GM12872 (cell line): Measurements from ENCODE around the gene MMP28.
A peak's percentile ranks its signal among the peaks of the same experiment; 100 is the strongest.

ENCODE experiments used
- CTCF ChIP-seq: IDR thresholded peaks from 3 replicates; pipeline ENCODE4 v1.5.1; 2011; ENCODE audit warnings: low read depth, mild to moderate bottlenecking, low read length, moderate library complexity; ENCODE audit not compliant: insufficient read depth

MMP28 gene

GRCh38 chr17:35752945-35753764, 42.3 kb downstream of the MMP28 start, which contains the start of gene GAS2L2:
Gene GAS2L2, minus strand, starts transcription at chr17:35753239. Its CDS starts 389 bp downstream, at chr17:35752850.
- no peak for TF ChIP-seq CTCF

DNA sequence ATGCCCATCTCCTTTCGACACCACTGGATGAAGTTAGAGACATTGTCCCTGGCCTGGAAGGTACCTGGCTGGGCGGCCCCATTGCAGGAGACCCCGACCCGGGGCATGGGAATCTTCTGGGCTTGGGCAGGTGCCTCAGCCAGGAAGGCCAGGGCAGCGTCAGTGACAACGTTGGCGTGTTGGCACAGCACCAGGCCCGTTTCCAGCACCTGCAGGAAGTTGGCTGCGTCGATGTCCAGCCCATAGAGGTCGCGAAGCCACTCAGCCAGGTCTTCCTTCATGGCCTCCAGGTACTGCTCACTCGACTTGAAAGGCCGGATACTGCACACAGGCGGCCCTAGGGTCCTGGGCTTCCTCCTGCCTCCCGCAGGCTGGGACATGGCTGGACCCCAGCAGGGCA, 43.0 kb downstream of the MMP28 start:
- no peak for TF ChIP-seq CTCF

GRCh38 chr17:35750526-35751395, 44.7 kb downstream of the MMP28 start:
- no peak for TF ChIP-seq CTCF

DNA sequence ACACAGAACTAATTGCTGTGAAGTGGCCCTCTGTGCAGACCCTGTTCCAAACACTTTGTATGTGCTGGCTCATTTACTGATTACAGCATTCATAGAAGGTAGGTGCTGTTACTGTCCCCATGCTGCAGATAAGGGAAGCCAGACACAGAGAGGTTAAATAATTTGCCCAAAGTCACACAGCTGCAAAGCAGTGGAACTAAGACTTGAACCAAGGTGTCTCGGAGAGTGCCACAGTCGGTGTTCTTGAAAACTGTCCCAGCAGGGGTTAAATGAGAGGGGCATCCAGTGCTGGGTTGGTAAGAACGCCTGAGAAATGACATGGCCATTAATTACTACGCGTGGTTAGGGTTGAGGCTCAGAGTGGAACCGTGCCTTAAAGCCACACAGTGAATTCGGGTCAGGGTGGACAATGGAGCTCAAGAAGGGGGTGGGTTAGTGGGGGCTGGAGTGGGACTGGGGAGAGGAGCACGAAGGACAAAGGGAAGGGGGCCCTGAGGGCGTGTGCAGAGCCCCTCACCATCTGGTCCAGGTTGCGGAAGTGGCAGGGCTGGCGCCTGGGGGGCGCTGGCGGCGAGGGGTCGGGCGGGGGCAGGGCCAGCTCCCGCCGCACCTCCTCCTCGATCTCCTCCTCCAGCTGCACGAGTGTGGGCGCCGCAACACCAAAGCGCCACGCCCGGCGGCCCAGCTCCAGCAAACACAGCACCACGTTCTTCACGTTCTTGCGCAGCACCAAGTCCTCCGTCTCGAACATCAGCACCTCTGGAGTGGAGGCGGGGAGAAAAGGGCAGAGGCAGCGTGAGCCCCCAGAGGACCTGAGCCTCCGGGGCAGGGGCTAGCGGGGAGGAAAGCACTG, 45.7 kb downstream of the MMP28 start:
- no peak for TF ChIP-seq CTCF

DNA sequence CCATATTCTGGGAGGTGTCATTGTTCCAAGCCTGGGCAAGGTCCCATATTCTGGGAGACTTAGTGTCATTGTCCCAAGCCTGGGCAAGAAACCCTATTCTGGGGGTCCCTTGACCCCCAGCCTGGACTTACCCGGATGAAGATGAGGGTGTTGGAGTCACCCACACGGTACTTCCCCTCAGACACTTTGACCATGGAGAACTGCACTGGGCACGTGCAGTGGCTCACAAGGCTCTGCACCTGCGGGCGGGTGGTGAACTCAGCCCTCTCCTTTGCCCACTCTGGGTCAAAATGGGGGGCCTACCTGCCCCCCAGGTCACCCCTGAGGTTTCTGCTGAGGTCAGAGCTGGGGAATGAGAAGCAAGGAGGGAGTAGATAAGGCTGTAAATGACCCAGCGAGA, 46.5 kb downstream of the MMP28 start:
- no peak for TF ChIP-seq CTCF

- no peak for TF ChIP-seq CTCF
These were observed 47.0 kb downstream of the MMP28 start for GRCh38 chr17:35748341-35748841.

DNA sequence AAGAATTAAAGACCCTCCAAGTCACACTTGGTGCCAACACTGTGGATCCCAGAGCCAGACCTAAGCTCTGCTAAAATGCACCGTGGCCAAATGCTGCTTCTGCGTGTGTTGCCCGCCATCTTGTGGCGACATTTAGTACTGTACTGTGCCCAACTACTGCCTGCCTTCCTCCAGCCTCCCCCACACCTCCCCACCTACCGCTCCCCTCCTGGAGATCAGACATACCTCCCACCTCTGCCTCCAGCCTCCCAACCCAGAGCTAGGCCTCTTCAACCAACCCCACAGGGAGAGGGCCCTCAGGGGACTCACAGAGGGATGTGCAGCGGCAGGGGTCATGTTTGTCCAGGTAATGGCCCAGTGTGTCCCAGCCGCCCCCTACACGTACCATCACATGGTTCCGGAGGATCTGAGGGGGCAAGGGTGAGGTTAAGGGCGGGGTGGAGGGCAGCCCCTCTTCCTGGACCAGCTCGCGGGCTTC, 47.9 kb downstream of the MMP28 start:
- TF ChIP-seq CTCF: peak; percentile 86
